Fibroblast of villous mesenchyme (primary cell): ENCODE results near the gene DIP2B. TPM values are rescaled to one million over a fixed set of nuclear protein-coding genes. Genes with fewer than 3 reads are reported as not detected.

Experiments used
- DNase-seq: peaks from one replicate; pipeline ENCODE4 v3.0.0-alpha.2; 2010; ENCODE audit warnings: low read depth
- H3K4me3 ChIP-seq: 2 replicates; pipeline ENCODE4 v1.5.1; 2011; ENCODE audit warnings: low read depth, mild to moderate bottlenecking, low read length
- CTCF ChIP-seq: IDR thresholded peaks from 2 replicates; pipeline ENCODE4 v1.5.1; 2012; ENCODE audit warnings: low read depth, mild to moderate bottlenecking, low read length; ENCODE audit not compliant: insufficient read depth
- total RNA-seq: library from RNA; depleted of rRNA; stranded (reverse); fragments of >200 nt; gene quantifications from 2 replicates; pipeline ENCODE4 v1.2.3, GENCODE V29; 2012

The DIP2B gene
- total RNA-seq, 1 donor, result 29.8 TPM

- no peak for TF ChIP-seq CTCF
- H3K4me3 ChIP-seq, result no peak overlapping the region
- DNase-seq, result no peak
Measured at GRCh38 chr12:50572760-50573159, 68.0 kb downstream of the DIP2B start.

GRCh38 chr12:50573271-50573670 is 68.5 kb downstream of the DIP2B start:
- no peak overlapping the region for H3K4me3 ChIP-seq
- DNase-seq, result no peak
- TF ChIP-seq CTCF, result no peak

DNA sequence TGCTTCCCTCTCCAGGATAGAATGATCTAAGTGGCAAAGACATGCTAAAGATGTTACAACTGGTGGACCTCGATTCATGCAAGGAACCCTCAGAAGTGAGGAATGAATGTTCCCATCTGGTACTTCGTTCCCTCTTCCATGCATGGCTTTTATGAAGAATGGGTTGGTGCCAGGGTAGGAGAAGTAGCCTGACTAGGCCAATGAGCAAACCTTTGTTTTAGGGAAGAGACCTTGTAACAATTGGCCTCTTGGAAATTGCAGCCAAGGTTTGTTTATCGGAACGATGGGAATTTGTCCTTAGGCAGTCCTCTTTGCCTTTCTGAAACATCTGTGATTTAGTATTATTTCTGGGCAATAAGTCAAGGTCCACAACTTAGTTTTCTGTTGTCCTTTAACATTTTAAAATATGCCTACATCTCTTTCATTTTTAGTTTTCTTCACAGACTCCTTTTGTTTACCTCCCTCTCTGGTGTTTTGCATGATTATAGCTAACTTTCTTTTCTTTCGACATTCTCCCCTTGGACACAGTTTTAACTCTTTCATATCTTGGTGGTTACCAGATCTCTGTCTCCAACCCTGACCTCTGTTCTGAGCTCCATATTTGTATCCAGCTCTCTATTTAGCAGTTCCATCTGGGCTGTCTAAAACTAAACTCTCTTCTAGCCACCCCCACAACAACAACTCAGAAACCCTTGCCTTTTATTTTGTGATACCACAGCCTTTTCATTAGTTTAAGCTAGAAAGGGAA is 70.0 kb downstream of the DIP2B start:
- no peak overlapping the region for H3K4me3 ChIP-seq
- DNase-seq, result peak; percentile 74

GRCh38 chr12:50579757-50580267 is 75.0 kb downstream of the DIP2B start:
- no peak for DNase-seq
- TF ChIP-seq CTCF, result no peak
- H3K4me3 ChIP-seq, result no peak overlapping the region

More for the DNA sequence above, 70.0 kb downstream of the DIP2B start:
- no peak for TF ChIP-seq CTCF

GRCh38 chr12:50580436-50580835 is 75.7 kb downstream of the DIP2B start:
- no peak for TF ChIP-seq CTCF
- H3K4me3 ChIP-seq, result no peak overlapping the region
- DNase-seq, result no peak

- peak; percentile 36 for DNase-seq
- H3K4me3 ChIP-seq, result no peak overlapping the region
- TF ChIP-seq CTCF, result no peak
Measured at GRCh38 chr12:50581226-50582184, 76.7 kb downstream of the DIP2B start.
